Transverse colon (tissue), 4 donors: ENCODE results near the gene TCEAL8.

Source experiments
- CTCF ChIP-seq, 5 experiments: fragments of 200-600 bp in 3 of 5; fragments of 450-650 bp in 2 of 5; sonication (generic) in 3 of 5; IDR thresholded peaks; 1 replicate in 2 of 5; 2 replicates in 3 of 5; pipeline ENCODE4 v1.5.1; 2016 to 2017; ENCODE audit warnings: antibody characterized with exemption in 5 of 5, inconsistent platforms in 3 of 5, mild to moderate bottlenecking in 2 of 5, moderate library complexity in 1 of 5
- EP300 ChIP-seq: sonication (generic); formaldehyde crosslinking; IDR thresholded peaks from one replicate; pipeline ENCODE4 v1.6.1; 2017; ENCODE audit warnings: antibody characterized with exemption, low read depth
- POLR2A ChIP-seq: fragments of 450-650 bp; IDR thresholded peaks from one replicate; pipeline ENCODE4 v1.6.1; 2016; ENCODE audit warnings: antibody characterized with exemption, mild to moderate bottlenecking, moderate library complexity
- POLR2AphosphoS5 ChIP-seq, 3 donors: sonication (generic); formaldehyde crosslinking; IDR thresholded peaks; one replicate each; pipeline ENCODE4 v1.6.1; 2016; ENCODE audit warnings: antibody characterized with exemption in 3 of 3

DNA sequence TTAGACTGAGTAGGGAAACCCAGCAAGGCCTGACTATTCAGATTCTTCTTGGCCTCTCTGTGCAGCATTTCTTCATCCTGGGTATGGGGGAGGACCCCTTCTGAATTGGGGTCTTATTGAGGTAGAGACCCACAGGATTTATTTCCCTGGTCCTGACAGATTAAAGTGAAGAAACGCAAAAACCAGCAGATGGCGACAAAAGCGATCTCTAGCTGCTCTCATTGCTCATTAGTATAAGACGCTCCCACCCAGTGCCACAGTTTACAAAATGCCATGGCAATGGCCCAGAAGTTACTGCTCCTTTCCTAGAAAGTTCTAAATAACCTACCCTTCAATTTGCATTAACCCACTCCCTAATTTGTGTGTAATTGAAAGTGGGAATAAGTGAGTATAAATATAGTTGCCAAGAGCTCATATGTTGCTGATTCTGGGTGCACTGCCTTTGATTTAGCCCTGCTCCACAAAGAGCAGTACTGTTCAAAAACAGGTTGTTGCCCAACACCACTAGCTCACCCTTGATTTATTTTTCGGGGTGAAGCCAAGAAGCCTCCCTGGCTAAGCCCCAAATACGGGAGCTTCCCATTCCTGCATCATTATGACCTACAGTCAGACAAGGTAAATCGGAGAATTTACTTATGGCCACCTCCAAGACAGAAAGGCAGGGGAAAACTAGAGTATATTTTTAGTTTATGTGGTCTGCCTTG lies 43.8 kb downstream of the TCEAL8 start:
- TF ChIP-seq CTCF (IDR thresholded peaks at IDR 0.05) = peak in 4 of 5 experiments; percentile 20 to 37 (median 32)
- TF ChIP-seq EP300 = no peak
- no peak for TF ChIP-seq POLR2A
- TF ChIP-seq POLR2AphosphoS5 (IDR thresholded peaks at IDR 0.05) = no peak
